CD4-positive, alpha-beta T cell treated with Interleukin-10 for 1 hour (primary cell): Measurements from ENCODE around the gene FBXO33.

Experiments
- DNase-seq: peaks from one replicate; pipeline ENCODE4 v3.0.0-alpha.2; 2020

Gene FBXO33

DNA sequence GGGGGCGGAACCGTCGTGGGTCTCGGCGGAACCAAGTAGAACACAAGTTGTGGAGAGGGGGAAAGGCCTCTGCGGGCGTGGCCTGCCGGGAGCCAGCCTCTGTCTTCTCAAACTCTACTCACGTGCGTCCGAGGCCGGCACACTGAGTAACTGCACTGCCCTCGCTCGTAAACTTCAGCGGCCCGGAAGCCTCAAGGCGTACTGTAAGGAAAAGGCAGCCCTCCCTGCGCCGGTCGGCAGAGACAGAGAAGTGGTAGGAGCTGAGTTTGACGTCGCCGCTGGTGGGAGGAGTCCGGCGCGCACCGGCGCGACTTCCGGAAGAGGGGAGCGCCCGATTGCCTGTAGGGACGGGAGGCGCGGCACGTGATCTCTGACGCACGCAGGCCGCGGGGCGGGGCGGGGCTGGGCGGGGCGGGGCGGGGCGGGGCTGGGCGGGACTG is at the start of gene FBXO33:
Gene FBXO33, minus strand, starts transcription at position 255 of the 440 bp plus-strand sequence. CDS start 271 bp downstream, outside the sequence.
- DNase-seq: peak; percentile 97

GRCh38 chr14:39474416-39474911 is 42.2 kb upstream of the FBXO33 start:
- DNase-seq: no peak

DNA sequence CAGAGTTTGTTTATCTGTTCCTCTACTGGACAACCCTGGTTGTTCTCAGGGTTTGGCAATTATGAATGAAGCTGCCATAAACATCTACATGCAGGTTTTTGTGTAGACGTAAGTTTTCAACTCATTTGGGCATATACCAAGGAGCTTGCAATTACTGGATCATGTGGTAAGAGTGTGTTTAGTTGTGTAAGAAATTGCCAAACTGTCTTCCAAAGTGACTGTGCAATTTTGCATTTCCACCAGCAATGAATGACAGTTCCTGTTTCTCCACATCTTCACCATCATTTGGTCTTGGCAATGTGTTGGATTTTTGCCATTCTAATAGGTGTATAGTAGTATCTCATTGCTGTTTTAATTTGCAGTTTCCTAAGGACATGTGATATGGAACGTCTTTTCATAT is 39.8 kb upstream of the FBXO33 start:
- DNase-seq: no peak

- peak; percentile 32 for DNase-seq
Measured at GRCh38 chr14:39469094-39469710, 37.0 kb upstream of the FBXO33 start.

DNA sequence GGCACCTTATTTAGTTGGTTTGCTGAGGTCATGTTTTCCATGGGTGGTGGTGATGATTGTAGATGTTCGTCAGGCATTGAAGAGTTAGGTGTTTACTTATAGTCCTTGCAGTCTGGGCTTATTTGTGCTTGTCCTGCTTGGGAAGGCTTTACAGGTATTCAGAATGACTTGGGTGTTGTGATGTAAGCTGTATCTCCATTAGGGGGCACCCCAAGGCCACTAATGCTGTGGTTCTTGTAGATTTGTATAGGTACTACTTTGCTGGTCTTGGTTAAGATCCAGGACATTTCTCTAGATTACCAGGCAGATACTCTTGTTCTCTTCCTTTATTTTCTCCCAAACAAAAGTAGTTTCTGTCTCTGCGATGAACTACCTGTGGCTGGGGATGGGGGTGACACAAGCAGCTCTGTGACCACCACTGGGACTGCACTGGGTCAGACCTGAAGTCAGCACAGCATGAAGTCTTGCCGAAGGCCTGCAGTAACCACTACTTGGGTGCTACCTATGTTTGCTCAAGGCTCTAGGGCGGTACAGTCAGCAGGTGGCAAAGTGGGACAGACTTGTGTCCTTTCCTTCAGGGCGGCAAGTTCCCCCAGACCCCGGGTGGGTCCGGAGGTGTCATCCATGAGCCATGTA is 35.8 kb upstream of the FBXO33 start:
- no peak for DNase-seq

- no peak for DNase-seq
Measured at GRCh38 chr14:39459795-39460478, 27.7 kb upstream of the FBXO33 start.

GRCh38 chr14:39456702-39457250 is 24.5 kb upstream of the FBXO33 start:
- no peak for DNase-seq

DNA sequence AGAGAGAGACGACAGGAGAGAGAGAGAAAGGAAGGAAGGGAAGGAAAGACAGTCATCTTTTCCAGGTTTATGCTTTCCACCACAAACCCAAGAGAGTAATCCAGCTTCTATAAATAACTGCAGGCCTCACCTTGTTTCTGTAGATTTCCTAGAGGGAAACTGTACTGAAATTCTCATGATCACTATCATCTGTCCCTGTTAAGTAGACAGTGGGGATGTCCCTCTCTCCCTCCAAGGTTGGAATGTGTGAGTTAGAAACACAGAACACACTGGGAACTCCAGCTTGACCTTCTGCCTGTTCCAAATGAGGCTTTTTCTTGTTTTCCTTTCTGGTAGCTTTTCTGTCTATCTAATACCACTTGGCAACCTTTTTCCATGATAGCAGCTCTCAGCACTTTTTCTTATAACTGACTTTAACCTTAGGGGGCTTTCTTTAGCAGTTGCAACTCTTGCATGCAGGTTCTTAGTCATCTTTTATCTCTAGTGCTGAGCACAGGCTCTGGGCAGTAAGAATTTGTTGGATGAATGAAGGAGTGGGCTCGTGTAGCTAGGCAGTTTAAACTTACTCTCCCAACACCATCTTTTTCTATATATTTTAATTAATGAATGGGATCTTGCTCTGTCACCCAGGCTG is 22.8 kb upstream of the FBXO33 start:
- DNase-seq: no peak

GRCh38 chr14:39452680-39453079 is 20.4 kb upstream of the FBXO33 start:
- DNase-seq: no peak

- DNase-seq: no peak
Measured at GRCh38 chr14:39451811-39452210, 19.6 kb upstream of the FBXO33 start.

- DNase-seq: no peak
Measured at GRCh38 chr14:39447175-39447661, 15.0 kb upstream of the FBXO33 start.

GRCh38 chr14:39446131-39446744 is 14.0 kb upstream of the FBXO33 start:
- no peak for DNase-seq

DNA sequence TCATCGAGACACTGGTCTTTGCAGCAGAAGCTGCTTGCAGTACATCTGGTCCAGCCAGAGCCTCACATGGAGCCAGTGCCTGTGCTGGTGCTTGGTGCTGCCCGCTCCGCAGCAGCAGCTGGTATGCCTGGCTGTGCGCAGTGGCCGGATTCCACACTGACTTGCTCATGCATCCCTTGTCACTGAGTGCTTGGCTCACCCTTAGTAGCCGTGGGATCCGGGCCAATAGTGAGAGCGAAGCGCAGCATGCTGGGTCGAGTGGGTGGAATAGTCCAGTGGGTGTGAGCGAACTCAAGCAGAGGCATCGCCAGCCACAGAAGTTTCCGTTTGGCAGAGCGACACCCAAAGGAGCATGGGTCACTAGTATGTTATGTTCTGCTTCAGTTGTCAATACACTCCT is 10.1 kb upstream of the FBXO33 start:
- DNase-seq: no peak

DNA sequence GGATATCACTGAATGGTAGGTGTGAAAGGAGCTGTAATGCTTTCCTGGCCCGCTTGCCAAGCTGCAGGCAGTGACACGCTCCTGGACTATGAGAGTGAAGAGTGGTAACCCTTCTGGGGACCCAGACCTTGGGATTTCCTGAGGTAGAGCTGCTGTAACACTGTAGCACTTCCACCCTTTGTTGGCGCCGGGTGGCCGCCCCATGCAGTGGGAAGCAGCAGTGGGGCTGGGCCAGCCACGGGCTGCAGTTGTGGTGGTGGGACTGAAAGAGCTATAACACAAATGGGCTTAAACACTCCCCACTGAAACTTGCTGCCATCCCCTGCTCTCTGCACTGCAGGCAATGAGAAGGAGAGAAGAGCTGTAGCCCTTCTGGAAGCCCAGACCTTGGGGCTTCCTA is 9.6 kb upstream of the FBXO33 start:
- DNase-seq: no peak

- DNase-seq: no peak
Measured at GRCh38 chr14:39440975-39441374, 8.7 kb upstream of the FBXO33 start.

DNA sequence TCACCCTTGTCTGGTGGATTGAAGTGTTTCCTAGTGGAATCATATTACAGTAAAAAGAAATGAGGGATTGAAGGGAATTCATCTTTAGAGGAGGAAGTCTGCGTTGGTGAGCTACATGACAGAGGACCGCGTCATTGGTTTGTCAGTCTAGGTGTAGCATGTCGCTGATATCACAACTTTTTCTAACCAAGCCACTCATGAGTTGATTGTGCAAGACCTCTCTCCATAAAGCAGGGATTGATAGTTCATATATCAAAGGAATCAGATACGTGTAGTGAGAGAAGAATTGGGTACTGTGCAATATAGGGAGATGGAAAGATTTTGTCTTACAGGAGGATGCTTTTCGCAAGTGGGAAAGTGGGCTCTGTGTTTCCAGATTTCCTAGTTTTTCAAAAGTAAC is 3.0 kb upstream of the FBXO33 start:
- no peak for DNase-seq

DNA sequence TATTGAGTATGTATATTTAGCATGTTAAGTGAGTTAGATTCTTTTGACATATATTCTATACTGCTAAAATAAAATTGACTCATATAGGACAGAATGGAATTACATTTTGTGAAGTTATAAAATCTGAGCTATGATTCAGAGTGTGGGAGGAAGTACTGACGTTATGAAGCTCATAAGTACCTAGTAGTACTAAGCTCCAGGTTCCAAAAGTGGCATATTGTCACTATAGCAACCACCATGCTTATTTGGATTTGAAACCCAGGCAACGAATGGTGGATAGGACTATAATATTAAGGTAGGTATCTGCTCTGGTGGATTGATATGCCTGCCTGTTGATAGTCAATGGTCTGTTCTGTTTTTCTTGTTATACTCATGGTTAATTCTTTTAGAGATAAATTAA is 2.2 kb upstream of the FBXO33 start:
- DNase-seq: peak; percentile 16

DNA sequence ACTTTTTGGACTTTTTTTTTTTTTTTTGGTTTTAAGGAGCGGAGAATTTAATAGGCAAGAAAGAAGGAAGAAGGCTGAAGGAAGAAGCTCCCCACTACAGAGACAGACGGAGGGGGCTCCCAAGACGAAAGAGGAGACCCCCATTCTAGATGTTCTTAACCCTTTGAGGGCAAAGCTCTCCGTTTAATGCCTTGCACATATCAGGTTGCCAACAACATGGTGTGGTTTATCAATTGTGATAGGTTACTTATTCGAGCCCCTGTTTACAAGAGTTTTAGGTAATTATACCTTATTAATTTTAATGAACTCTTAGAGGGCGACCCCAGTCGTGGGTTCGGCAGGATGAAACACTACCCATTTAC is 1.2 kb upstream of the FBXO33 start:
- DNase-seq: no peak

DNA sequence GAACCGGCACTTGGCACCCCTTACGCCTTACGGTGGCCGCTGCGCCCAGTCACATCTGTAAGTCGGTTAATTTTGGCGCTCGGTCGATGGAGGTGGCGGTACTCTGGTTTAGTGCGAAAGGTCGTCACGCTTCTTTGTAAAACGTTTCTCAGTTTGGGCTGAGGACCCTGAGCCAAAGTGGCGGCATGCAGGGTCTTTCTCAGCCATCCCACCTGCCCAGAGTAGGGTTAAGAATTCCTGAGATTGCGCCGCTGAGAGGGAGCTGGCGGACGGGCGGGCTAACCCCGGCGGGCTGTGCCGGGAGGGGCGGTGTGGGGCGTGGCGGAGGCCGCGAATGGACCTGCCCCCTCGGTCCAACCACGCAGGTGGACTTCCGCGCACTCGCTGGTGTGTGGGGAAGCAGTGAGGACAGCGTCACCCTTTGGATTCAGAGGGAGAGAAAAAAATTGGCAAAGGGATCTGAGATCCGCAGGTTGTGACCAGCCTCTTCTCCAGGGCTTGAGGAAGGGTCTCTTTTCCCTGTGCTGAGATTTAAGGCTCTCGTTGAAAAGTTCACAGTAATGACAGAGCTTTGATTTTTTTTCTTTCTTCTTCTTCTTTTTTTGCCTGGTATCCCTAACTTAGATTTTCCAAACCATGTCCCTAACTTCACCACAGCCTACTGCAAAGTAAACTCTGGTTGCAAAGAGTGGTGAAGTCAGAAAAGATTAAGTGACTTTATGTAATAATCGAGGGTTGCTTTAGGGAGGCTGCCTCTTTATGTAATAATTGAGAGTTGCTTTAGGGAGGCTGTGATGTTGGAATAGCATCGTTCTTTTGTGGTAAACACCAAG is 602 bp upstream of the FBXO33 start:
- DNase-seq: peak; percentile 81

DNA sequence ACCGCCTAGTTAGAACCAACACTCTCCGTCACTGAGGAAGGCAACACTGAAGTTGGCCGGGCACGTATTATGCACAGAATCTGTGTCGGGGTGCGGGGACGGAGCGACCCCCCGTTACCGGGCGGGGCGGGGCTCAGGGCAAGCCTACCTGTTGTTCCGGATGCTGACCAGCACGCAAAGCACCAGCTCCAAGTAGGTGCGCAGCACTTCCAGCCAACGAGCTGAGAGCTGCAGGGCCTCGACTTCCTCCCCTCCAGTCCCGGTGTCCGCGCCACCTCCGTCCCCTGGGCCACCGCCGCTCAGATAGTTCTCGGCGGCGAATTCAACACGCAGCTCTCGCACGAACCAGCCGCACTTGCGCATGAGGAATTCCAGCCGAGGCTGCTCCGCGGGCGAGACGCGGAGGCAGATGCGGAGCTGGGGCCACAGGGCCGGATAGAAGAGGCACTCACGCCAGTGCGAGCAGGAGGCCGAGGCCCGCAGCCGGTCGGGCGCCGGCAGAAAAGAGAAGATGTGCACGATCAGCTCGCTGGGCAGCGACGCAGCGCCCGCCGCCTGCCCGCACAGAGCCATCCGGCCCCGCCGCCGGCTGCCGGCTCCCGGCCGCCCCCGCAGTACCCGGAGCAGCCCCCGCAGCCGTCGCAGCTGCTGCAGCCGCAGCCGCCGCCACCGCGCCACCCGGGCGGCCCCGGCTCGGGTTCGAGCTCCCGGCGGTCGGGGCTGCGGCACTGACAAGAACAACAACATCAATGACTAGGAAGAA is 636 bp downstream of the FBXO33 start:
- DNase-seq: peak; percentile 55
